B cell (primary cell): ENCODE data around the gene POLR1G. TPM values are rescaled to one million over a fixed set of nuclear protein-coding genes. Genes with fewer than 3 reads are reported as not detected.

Experiments used
- ATAC-seq: fragments of 200-7000 bp; cut with Tn5 transposase; one replicate; pipeline ENCODE4 v1.10.0; 2021; ENCODE audit warnings: low read depth, mild to moderate bottlenecking, moderate number of reproducible peaks, moderate library complexity
- CTCF ChIA-PET: fragments of 350-600 bp; sonication (Branson Sonifier 250); formaldehyde crosslinking; loops from one replicate; lab custom pipeline; 2021; ENCODE audit warnings: antibody characterized with exemption, inconsistent platforms; lab: Charles Lee
- POLR2A ChIA-PET: fragments of 350-600 bp; sonication (Branson Sonifier 250); formaldehyde crosslinking; loops from one replicate; lab custom pipeline; 2021; ENCODE audit warnings: antibody characterized with exemption; lab: Charles Lee
- DNase-seq: peaks from one replicate; pipeline ENCODE4 v3.0.0; 2013
- H2AFZ ChIP-seq: 2 replicates; pipeline ENCODE4 v1.6.1; 2012; ENCODE audit warnings: mild to moderate bottlenecking, low read depth, low read length; ENCODE audit not compliant: insufficient read depth, poor library complexity, severe bottlenecking
- H3K27ac ChIP-seq, 2 donors: 1 replicate in 1 of 2; 2 replicates in 1 of 2; pipeline ENCODE4 v1.5.1; 2012 to 2013; ENCODE audit warnings: low read length in 2 of 2, mild to moderate bottlenecking in 2 of 2, moderate library complexity in 1 of 2
- H3K27me3 ChIP-seq, 4 experiments: fragments of 200-600 bp in 1 of 4; sonication (generic) in 1 of 4; replicated peaks in 1 of 4; 1 replicate in 2 of 4; 2 replicates in 2 of 4; pipeline versions ENCODE4 v1.6.1 to v1.7.0; 2013 to 2016; ENCODE audit warnings: low read length in 3 of 4, mild to moderate bottlenecking in 2 of 4, mixed read lengths in 1 of 4, moderate library complexity in 1 of 4; ENCODE audit not compliant: insufficient read depth in 4 of 4, control insufficient read depth in 3 of 4; ENCODE audit errors: control extremely low read depth in 1 of 4
- H3K36me3 ChIP-seq, 2 experiments: replicated peaks in 1 of 2; 1 replicate in 1 of 2; 2 replicates in 1 of 2; pipeline versions ENCODE4 v1.6.1 to v1.7.1; 2013; ENCODE audit warnings: low read length in 1 of 2; ENCODE audit not compliant: insufficient read depth in 2 of 2, control insufficient read depth in 1 of 2; ENCODE audit errors: control extremely low read depth in 1 of 2, extremely low read depth in 1 of 2
- H3K4me1 ChIP-seq, 2 donors: fragments of 200-600 bp in 1 of 2; sonication (generic) in 1 of 2; 1 replicate in 1 of 2; 2 replicates in 1 of 2; pipeline versions ENCODE4 v1.5.1 to v1.6.1; 2013 to 2017; ENCODE audit warnings: low read length in 2 of 2; ENCODE audit not compliant: control insufficient read depth in 2 of 2, insufficient read depth in 2 of 2
- H3K4me2 ChIP-seq: replicated peaks from 2 replicates; pipeline ENCODE3; 2012; ENCODE audit warnings: mild to moderate bottlenecking, low read depth, low read length; ENCODE audit not compliant: poor library complexity, severe bottlenecking
- H3K4me3 ChIP-seq, 5 experiments: fragments of 200-600 bp in 1 of 5; sonication (generic) in 1 of 5; 1 replicate in 3 of 5; 2 replicates in 2 of 5; pipeline versions ENCODE4 v1.5.1 to v1.7.0; 2011 to 2016; ENCODE audit warnings: low read length in 4 of 5, mild to moderate bottlenecking in 4 of 5, low read depth in 2 of 5, control low read depth in 1 of 5, moderate library complexity in 1 of 5; ENCODE audit not compliant: insufficient read depth in 1 of 5; ENCODE audit errors: control extremely low read depth in 1 of 5, extremely low read depth in 1 of 5
- H3K79me2 ChIP-seq: fragments of 200-600 bp; sonication (generic); one replicate; pipeline ENCODE4 v1.6.0; 2016; ENCODE audit warnings: low read length; ENCODE audit not compliant: control insufficient read depth, insufficient read depth
- H3K9ac ChIP-seq: fragments of 200-600 bp; sonication (generic); 2 replicates; pipeline ENCODE4 v1.6.1; 2017; ENCODE audit warnings: mild to moderate bottlenecking, low read length, moderate library complexity
- H3K9me3 ChIP-seq, 3 donors: one replicate each; pipeline versions ENCODE4 v1.6.1 to v1.7.1; 2013; ENCODE audit warnings: low read length in 2 of 3; ENCODE audit not compliant: control insufficient read depth in 2 of 3, insufficient read depth in 1 of 3; ENCODE audit errors: control extremely low read depth in 1 of 3
- H4K20me1 ChIP-seq: 2 replicates; pipeline ENCODE4 v1.6.0; 2012; ENCODE audit warnings: mild to moderate bottlenecking, low read length; ENCODE audit not compliant: insufficient read depth, control insufficient read depth, poor library complexity, severe bottlenecking
- H3K27ac Mint-ChIP-seq: one replicate; pipeline ENCODE4 v1.8.0; 2021; ENCODE audit warnings: mixed read lengths
- H3K27me3 Mint-ChIP-seq: one replicate; pipeline ENCODE4 v1.8.0; 2021; ENCODE audit warnings: mixed read lengths
- H3K4me1 Mint-ChIP-seq: one replicate; pipeline ENCODE4 v1.8.0; 2021; ENCODE audit warnings: mixed read lengths
- H3K4me3 Mint-ChIP-seq: one replicate; pipeline ENCODE4 v1.8.0; 2021; ENCODE audit warnings: mixed read lengths
- H3K9me3 Mint-ChIP-seq: one replicate; pipeline ENCODE4 v1.8.0; 2022; ENCODE audit warnings: mixed read lengths; ENCODE audit not compliant: insufficient read depth
- EZH2 ChIP-seq: IDR thresholded peaks from 2 replicates; pipeline ENCODE4 v1.6.1; 2012; ENCODE audit warnings: borderline replicate concordance, low read depth, mild to moderate bottlenecking, moderate library complexity, low read length; ENCODE audit not compliant: insufficient read depth, poor library complexity, severe bottlenecking
- WGBS: methylation state at CpG from one replicate; pipeline ENCODE4 v1.1.5; 2013; ENCODE audit warnings: missing lambda C conversion rate; ENCODE audit not compliant: insufficient coverage; 5-methylcytosine and 5-hydroxymethylcytosine counted together
- intact Hi-C: fragments of 100-400 bp; cut with micrococcal nuclease; formaldehyde crosslinking; loops from one replicate; pipeline ENCODE4 v1.10.0; 2022
- polyA plus RNA-seq: library from polyadenylated mRNA; depleted of rRNA; stranded (reverse); fragments of >200 nt; gene quantifications from 2 replicates; pipeline ENCODE4 v1.2.3, GENCODE V29; 2012
- total RNA-seq, 2 donors: library from RNA; stranded (reverse); fragments of 120-200 nt in 1 of 2; gene quantifications; 1 replicate in 1 of 2; 2 replicates in 1 of 2; pipeline versions ENCODE4 v1.2.3 to v1.2.4, GENCODE V29; 2013 to 2022
- TF ChIP-seq, protein P1 (sequence below): fragments of 200-600 bp; IDR thresholded peaks from one replicate; pipeline ENCODE4 v1.8.0; 2022; ENCODE audit warnings: antibody characterized with exemption, mild to moderate bottlenecking

The POLR1G gene
- total and polyA plus RNA-seq, 2 donors (not counting 1 experiment from before 2014, with no cell fraction given), result 2.1 to 4.3 TPM

DNA sequence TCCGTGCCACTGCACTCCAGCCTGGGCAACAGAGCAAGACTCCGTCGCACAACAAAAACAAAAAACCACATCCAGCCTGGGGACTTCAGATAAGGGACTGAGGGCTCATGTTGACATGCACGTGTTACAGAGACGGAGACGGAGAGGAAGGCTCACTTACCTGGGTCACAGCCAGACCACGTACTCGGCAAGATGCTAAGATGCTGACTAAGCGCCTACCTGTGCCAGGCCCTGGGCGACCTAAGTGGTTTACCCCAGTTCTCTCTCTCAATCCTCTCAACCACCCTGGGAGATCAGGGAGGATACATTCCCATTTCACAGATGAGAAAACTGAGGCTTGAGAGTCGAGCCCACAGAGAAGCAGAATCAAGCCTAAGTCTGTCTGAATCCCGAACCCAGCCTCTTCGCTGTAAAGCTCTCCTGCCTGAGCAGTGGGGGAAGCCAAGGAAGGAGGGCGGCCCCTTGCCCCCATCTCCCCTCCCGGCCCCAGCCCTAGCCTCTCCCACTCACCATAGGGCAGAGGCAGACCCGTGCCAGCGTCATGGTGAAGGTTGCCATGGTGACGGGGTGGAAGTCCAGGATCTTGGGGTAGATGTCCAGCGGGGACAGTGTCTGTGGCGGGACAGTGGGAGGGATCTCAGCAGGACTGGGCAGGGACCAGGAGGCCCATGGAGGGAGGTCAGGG is 49.5 kb upstream of the POLR1G start:
- H3K27me3 Mint-ChIP-seq, result no peaks in the 10 kb centered on the region
- TF ChIP-seq, protein P1, sequence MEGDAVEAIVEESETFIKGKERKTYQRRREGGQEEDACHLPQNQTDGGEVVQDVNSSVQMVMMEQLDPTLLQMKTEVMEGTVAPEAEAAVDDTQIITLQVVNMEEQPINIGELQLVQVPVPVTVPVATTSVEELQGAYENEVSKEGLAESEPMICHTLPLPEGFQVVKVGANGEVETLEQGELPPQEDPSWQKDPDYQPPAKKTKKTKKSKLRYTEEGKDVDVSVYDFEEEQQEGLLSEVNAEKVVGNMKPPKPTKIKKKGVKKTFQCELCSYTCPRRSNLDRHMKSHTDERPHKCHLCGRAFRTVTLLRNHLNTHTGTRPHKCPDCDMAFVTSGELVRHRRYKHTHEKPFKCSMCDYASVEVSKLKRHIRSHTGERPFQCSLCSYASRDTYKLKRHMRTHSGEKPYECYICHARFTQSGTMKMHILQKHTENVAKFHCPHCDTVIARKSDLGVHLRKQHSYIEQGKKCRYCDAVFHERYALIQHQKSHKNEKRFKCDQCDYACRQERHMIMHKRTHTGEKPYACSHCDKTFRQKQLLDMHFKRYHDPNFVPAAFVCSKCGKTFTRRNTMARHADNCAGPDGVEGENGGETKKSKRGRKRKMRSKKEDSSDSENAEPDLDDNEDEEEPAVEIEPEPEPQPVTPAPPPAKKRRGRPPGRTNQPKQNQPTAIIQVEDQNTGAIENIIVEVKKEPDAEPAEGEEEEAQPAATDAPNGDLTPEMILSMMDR, result no peak
- no peak for TF ChIP-seq EZH2
- 90% methylated on average over 14 of the region's 20 CpGs for WGBS

DNA sequence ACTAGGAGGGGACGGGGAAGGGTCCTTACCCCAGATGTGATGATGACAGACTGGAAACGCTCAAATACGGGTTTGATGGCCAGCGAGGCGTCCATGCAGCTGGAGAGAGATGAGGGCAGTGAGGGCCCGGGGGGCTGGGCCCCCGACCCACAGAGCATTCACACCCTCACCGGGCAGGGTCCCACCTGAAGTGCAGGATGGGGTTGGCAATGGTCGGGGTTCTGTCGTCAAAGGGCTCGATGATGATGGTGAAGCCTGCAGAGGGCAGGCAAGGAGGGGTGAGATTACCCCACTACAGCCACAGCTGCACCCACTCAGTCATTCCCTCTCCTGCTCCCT is 49.0 kb upstream of the POLR1G start:
- no peak for ATAC-seq
- H3K27me3 ChIP-seq, result no peaks in the 10 kb centered on the region
- H3K4me3 ChIP-seq, result no peak overlapping the region
- H3K36me3 ChIP-seq, result peaks cover 1 to 13% of the 10 kb centered on the region in 2 experiments
- no peak overlapping the region for H3K9ac ChIP-seq
- no peak overlapping the region for H2AFZ ChIP-seq
- TF ChIP-seq, protein P1, result no peak
- no peak for TF ChIP-seq EZH2
- POLR2A ChIA-PET, result no interaction called here
- H3K79me2 ChIP-seq, result no peaks in the 10 kb centered on the region
- no peaks in the 10 kb centered on the region for H3K9me3 ChIP-seq
- H3K4me1 ChIP-seq, result no peaks in the 10 kb centered on the region
- H3K4me3 Mint-ChIP-seq, result no peak overlapping the region
- intact Hi-C loops, result no loop called here
- H3K4me2 ChIP-seq, result no peak overlapping the region
- H3K27ac ChIP-seq, result no peak overlapping the region
- CTCF ChIA-PET, result no interaction called here
- no peaks in the 10 kb centered on the region for H3K4me1 Mint-ChIP-seq
- H4K20me1 ChIP-seq, result no peaks in the 10 kb centered on the region
- H3K27me3 Mint-ChIP-seq, result no peaks in the 10 kb centered on the region
- no peaks in the 10 kb centered on the region for H3K9me3 Mint-ChIP-seq
- no peak overlapping the region for H3K27ac Mint-ChIP-seq
- WGBS, result 98% methylated on average over 9 of the region's 11 CpGs
- no peak for DNase-seq

More for the DNA sequence above, 49.5 kb upstream of the POLR1G start:
- Histone ChIP-seq H3K9me3 (no peaks in the 10 kb centered on the region), H3K4me3 (no peak overlapping the region), H3K27ac (no peak overlapping the region), H3K27me3 (no peaks in the 10 kb centered on the region), H3K9ac (no peak overlapping the region), H3K79me2 (no peaks in the 10 kb centered on the region), H3K4me2 (no peak overlapping the region), H3K4me1 (no peaks in the 10 kb centered on the region), H2AFZ (no peak overlapping the region), H4K20me1 (no peaks in the 10 kb centered on the region), H3K36me3 (peaks cover 1 to 13% of the 10 kb centered on the region in 2 experiments)
- Mint-ChIP-seq H3K9me3 (no peaks in the 10 kb centered on the region), H3K4me1 (no peaks in the 10 kb centered on the region), H3K4me3 (no peak overlapping the region), H3K27ac (no peak overlapping the region)
- ChIA-PET POLR2A (no interaction called here), CTCF (no interaction called here)
- no peak for DNase-seq
- intact Hi-C loops, result no loop called here
- ATAC-seq, result no peak
